ENCODE data around the gene RBP3.

GRCh38 chr10:47357911-47358310, 9.7 kb downstream of the RBP3 start:
- TF ChIP-seq CTCF (IDR thresholded peaks at IDR 0.05; ENCODE audit: insufficient read depth, low read length) (no peak), POLR2AphosphoS5 (IDR thresholded peaks at IDR 0.05; ENCODE audit: low read depth) (no peak), REST (IDR thresholded peaks at IDR 0.05; ENCODE audit: insufficient replicate concordance, low read depth) (no peak)
